Adrenal gland (tissue), 5 donors: ENCODE results near the gene NF1.

ENCODE experiments used
- POLR2A ChIP-seq, 2 donors: fragments of 450-650 bp; IDR thresholded peaks; one replicate each; pipeline ENCODE4 v1.6.1; 2017; ENCODE audit warnings: antibody characterized with exemption in 2 of 2, mild to moderate bottlenecking in 2 of 2, moderate library complexity in 1 of 2
- TF ChIP-seq, protein P1 (sequence below), 6 experiments: fragments of 450-650 bp in 4 of 6; fragments of 200-600 bp in 2 of 6; sonication (generic) in 1 of 6; IDR thresholded peaks; 1 replicate in 5 of 6; 2 replicates in 1 of 6; pipeline versions ENCODE4 v1.5.1 to v1.8.0; 2016 to 2021; ENCODE audit warnings: antibody characterized with exemption in 6 of 6, mild to moderate bottlenecking in 2 of 6, moderate library complexity in 1 of 6
- donor health status: DM: no; HTN: no; CAD: no.

DNA sequence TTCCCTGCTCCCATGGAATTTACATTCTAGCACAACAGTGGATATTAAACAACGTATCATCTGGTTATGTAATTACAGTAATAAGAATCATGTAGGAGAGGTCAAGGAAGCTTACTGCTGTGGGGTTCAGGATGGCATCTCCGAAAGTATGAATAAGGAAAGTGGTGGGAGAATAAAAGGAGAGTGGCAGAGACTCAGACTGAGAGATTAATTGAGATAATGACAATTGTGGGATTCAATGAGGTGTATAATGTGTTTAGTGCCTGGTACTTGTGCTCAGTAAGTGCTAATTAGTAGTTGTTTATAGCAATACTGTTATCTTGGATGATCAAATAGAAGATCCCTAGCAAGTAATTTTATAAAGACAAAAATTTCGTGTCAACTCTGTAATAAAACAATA lies 45.3 kb downstream of the NF1 start:
- TF ChIP-seq, protein P1, sequence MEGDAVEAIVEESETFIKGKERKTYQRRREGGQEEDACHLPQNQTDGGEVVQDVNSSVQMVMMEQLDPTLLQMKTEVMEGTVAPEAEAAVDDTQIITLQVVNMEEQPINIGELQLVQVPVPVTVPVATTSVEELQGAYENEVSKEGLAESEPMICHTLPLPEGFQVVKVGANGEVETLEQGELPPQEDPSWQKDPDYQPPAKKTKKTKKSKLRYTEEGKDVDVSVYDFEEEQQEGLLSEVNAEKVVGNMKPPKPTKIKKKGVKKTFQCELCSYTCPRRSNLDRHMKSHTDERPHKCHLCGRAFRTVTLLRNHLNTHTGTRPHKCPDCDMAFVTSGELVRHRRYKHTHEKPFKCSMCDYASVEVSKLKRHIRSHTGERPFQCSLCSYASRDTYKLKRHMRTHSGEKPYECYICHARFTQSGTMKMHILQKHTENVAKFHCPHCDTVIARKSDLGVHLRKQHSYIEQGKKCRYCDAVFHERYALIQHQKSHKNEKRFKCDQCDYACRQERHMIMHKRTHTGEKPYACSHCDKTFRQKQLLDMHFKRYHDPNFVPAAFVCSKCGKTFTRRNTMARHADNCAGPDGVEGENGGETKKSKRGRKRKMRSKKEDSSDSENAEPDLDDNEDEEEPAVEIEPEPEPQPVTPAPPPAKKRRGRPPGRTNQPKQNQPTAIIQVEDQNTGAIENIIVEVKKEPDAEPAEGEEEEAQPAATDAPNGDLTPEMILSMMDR (IDR thresholded peaks at IDR 0.05): no peak
- no peak for TF ChIP-seq POLR2A (IDR thresholded peaks at IDR 0.05)
